ENCODE results near the gene SUFU.

The SUFU gene

GRCh38 chr10:102621443-102622325 is 117.9 kb downstream of the SUFU start:
- DNase-seq (ENCODE audit: low read depth, low spot score): peak; percentile 38
- no peak for TF ChIP-seq CTCF (IDR thresholded peaks at IDR 0.05; ENCODE audit: low read depth, low read length)
- no peak overlapping the region for H3K4me3 ChIP-seq (ENCODE audit: low read depth, low read length)
- in situ Hi-C loops (cut with HindIII; ENCODE audit: low sequenced_read_pairs): no loop called here

DNA sequence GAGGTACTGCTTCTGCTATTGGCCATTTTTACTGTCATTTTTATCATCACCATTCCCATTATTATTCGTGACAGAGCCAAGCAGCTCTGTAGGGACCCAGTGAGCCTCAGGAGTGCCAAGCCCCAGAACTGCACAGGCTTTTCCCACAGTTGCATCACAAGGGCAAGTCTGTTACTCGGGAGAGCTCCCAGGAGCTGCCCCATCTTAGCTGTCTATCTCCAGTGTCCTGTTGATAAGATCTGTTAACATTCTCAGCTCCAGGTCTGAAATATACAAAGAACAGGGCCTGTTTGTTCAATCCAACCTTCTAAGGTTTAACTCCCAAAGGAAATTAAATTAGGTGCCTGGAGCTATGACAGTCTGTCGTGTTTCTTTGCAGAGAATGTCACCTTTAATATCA is 120.3 kb downstream of the SUFU start:
- no peak for DNase-seq (ENCODE audit: low read depth, low spot score)
- H3K4me3 ChIP-seq (ENCODE audit: low read depth, low read length): no peak overlapping the region
- in situ Hi-C loops (cut with HindIII; ENCODE audit: low sequenced_read_pairs): no loop called here
- TF ChIP-seq CTCF (IDR thresholded peaks at IDR 0.05; ENCODE audit: low read depth, low read length): no peak

DNA sequence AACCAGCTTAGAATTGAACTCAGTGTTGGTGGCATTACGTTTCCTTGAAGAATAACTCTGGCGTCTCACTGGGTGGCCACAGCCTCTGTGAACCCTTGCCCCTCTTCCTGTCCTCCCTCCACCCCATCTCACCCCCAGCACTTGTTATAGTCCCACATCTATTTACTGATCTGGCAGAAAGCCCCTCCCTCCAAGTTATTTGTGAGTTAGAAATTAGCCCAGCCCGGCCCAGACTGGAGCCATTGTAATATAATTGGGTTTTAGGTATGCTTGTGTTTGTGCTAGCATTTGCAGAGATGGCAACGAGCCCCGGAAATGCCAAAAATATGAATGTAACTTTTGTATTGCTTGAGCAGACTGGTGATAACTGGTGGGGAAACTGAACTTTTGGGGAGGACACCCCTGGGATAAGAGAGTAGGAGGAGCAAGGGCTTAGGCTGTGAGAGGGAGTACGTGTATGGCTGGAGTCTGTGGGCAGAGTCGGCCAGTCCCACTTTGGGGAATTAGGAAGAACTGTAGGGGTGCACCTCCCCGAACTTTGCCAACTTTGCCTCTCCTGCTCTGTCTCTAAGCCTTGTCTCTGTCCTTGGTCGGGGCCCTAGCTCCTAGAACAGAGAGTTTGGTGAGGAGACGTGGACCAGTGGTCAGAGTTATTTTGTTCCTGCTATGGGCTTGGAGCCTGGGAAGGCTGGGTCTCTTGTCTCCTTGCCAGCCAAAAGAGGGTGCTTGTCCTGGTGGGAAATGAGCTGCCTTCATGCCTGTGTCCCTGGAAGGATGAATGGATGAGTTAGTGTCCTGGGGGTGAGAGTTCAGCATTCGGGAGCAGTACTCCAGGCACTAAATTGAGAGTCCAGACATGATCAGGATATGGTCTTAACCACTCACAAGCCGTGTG is 121.2 kb downstream of the SUFU start:
- no peak for DNase-seq (ENCODE audit: low read depth, low spot score)
- in situ Hi-C loops (cut with HindIII; ENCODE audit: low sequenced_read_pairs): no loop called here
- no peak overlapping the region for H3K4me3 ChIP-seq (ENCODE audit: low read depth, low read length)
- TF ChIP-seq CTCF (IDR thresholded peaks at IDR 0.05; ENCODE audit: low read depth, low read length): no peak

- TF ChIP-seq CTCF (IDR thresholded peaks at IDR 0.05; ENCODE audit: low read depth, low read length): no peak
- DNase-seq (ENCODE audit: low read depth, low spot score): no peak
- in situ Hi-C loops (cut with HindIII; ENCODE audit: low sequenced_read_pairs): no loop called here
- H3K4me3 ChIP-seq (ENCODE audit: low read depth, low read length): no peak overlapping the region
These were observed 122.4 kb downstream of the SUFU start for GRCh38 chr10:102626026-102626685.

- in situ Hi-C loops (cut with HindIII; ENCODE audit: low sequenced_read_pairs): no loop called here
- peak; percentile 46 for DNase-seq (ENCODE audit: low read depth, low spot score)
- no peak for TF ChIP-seq CTCF (IDR thresholded peaks at IDR 0.05; ENCODE audit: low read depth, low read length)
- H3K4me3 ChIP-seq (ENCODE audit: low read depth, low read length): no peak overlapping the region
These were observed 123.5 kb downstream of the SUFU start for GRCh38 chr10:102627291-102627735.

DNA sequence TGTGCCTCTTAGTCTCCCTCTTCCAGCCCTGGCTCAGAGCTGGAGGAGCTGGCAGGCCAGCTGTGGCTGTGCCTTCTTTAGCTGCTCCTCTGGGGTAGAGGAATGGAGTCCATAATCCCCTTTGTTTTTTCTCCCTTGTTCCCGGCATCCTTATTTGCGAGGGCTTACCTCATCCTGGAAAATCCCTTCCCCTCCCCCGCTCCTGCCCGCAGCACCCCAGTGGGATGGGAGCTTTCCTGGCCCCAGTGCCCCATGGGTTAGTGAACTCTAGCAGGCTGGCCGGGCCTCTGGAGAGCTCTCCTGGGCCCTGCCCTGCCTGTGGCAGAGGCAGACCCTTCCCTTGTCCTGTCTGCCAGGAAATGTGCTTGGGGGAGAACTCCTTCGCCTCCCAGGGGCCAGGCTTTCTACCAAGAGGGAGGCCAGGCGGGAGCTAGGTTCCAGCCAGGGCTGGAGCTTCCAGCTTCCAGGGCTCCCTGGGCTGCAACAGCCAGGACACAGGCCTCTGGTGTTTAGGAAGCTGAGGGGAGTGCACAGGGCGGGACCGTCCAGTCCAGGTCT is 124.0 kb downstream of the SUFU start:
- DNase-seq (ENCODE audit: low read depth, low spot score): peak; percentile 64
- no peak overlapping the region for H3K4me3 ChIP-seq (ENCODE audit: low read depth, low read length)
- TF ChIP-seq CTCF (IDR thresholded peaks at IDR 0.05; ENCODE audit: low read depth, low read length): no peak
- in situ Hi-C loops (cut with HindIII; ENCODE audit: low sequenced_read_pairs): no loop called here

All from astrocyte of the spinal cord (primary cell).